H54 (cell line): Measurements from ENCODE around the gene KCNA1.
A peak's percentile ranks its signal among the peaks of the same experiment; 100 is the strongest.

Experiments used
- DNase-seq: peaks from one replicate; pipeline ENCODE4 v3.0.0; 2011; ENCODE audit warnings: low spot score, mixed read lengths; ENCODE audit not compliant: insufficient read length
- FAIRE-seq: peaks from 3 replicates; lab custom pipeline; 2011; peaks lifted over from hg19 to GRCh38; lab: Jason Lieb, UNC
- POLR2A ChIP-seq: IDR thresholded peaks from 2 replicates; pipeline ENCODE4 v1.6.1; 2011; ENCODE audit warnings: low read depth, mild to moderate bottlenecking, low read length

KCNA1 gene

GRCh38 chr12:4958697-4959375, 49.1 kb downstream of the KCNA1 start:
- no peak for TF ChIP-seq POLR2A
- FAIRE-seq (no peak), DNase-seq (no peak)

GRCh38 chr12:4959381-4959780, 49.7 kb downstream of the KCNA1 start:
- TF ChIP-seq POLR2A: no peak
- no peak for FAIRE-seq
- no peak for DNase-seq

DNA sequence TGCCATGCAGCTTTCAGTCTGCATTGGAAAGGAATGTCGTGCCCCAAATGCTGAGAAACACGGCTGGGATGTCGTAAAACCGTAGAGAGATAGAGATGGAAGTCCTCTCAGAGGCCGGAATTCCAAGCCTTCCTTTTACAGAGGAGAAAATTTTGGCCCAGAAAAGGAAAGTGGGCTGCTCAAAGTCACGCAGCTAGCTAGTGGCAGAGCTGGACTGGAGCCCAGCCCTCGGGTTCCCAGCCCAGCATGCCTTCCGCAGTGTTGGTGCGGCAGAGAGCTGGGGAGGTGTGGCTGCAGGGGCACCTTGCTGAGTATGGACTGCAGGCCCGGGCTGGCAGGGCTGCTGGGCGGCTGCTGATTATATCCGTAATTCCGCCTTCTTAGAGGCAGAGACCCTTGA, 50.3 kb downstream of the KCNA1 start:
- DNase-seq (no peak), FAIRE-seq (no peak)
- no peak for TF ChIP-seq POLR2A

GRCh38 chr12:4960547-4960946, 50.8 kb downstream of the KCNA1 start:
- no peak for DNase-seq
- no peak for TF ChIP-seq POLR2A
- FAIRE-seq: no peak

DNA sequence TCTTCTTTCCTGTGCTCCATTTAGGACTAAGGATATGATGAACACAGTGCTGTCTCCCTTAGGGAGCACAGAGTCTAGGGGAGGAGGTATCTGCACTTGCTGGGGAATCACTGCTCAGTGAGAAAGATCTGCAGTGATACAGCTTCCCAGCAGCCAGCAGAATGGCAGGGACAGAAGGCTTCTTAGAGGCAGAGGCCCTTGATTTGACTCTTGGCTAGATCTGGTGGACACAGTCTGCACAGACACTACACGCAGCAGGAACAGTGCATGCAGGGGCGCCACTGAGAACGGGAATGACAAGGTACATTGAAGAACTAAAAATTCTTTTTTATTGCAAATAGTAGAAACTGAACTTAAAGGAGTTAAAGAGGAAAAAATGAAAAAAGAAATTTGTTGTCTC, 51.6 kb downstream of the KCNA1 start:
- TF ChIP-seq POLR2A: no peak
- no peak for FAIRE-seq

DNA sequence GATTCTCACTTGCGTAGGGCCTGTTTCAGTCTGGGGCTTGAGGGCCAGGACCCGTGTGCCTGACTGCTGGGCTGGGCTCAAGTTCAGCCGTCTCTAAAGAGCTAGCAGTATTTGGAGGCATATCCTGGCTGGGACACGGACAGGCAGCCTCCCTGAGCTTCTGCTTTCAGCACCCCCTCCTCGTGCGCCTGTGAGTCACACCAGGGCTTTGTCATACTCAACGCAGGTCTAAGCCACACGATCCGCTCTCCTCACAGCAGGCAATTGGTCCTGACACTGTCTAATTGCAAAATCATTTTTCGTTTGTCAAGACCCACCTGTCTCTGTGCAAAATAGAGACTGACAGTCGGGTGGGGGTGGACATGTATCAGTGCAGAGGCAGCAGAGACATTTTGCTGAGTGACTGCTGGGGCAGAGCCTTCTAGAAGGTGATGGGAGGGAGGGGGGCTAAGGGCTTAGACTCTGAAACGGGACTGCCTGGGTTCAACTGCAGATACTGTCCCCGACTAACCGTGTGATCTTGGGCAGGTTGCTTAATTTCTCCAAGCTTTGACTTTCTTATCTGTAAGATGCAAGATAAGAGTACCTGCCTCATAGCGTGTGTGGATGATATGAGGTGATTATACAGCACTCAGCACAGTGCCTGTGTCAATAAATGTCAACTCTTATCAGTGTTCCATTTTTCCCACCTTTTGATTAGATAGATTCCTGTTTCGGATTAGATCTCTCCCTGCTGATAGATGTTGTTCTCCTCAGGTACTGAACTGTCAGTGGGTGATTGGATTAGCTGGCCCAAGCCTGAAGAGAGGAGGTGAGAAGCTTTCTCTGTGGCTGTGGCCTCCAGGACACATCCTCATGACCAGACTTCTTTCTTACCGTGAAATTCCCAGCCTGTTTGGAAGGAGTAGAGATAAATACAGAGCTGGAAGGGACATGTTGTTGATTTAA, 53.1 kb downstream of the KCNA1 start:
- DNase-seq (peak; percentile 15), FAIRE-seq (no peak)
- TF ChIP-seq POLR2A: no peak

More for the DNA sequence above, 51.6 kb downstream of the KCNA1 start:
- no peak for DNase-seq
